Trophoblast cell (in vitro differentiated cells and primary cell): ENCODE data around the gene NIN.

Experiments used
- DNase-seq, 2 donors: peaks; one replicate each; pipeline ENCODE4 v3.0.0-alpha.2; 2016
- H2AFZ ChIP-seq: 2 replicates; pipeline ENCODE4 v1.6.1; 2013; ENCODE audit warnings: low read length, moderate library complexity, mild to moderate bottlenecking; ENCODE audit not compliant: insufficient read depth, poor library complexity
- H2AK5ac ChIP-seq: 2 replicates; pipeline ENCODE4 v1.6.1; 2013; ENCODE audit warnings: mild to moderate bottlenecking, low read length
- H2BK120ac ChIP-seq: 2 replicates; pipeline ENCODE4 v1.6.1; 2013; ENCODE audit warnings: low read length, mild to moderate bottlenecking, moderate library complexity; ENCODE audit not compliant: insufficient read depth, poor library complexity
- H2BK12ac ChIP-seq: 2 replicates; pipeline ENCODE4 v1.6.1; 2013; ENCODE audit warnings: mild to moderate bottlenecking, low read length, moderate library complexity
- H2BK5ac ChIP-seq: 2 replicates; pipeline ENCODE4 v1.6.1; 2013; ENCODE audit warnings: low read length, low read depth, moderate library complexity, mild to moderate bottlenecking; ENCODE audit not compliant: poor library complexity
- H3K14ac ChIP-seq: 2 replicates; pipeline ENCODE4 v1.6.1; 2013; ENCODE audit warnings: mild to moderate bottlenecking, low read length
- H3K18ac ChIP-seq: 2 replicates; pipeline ENCODE4 v1.6.1; 2013; ENCODE audit warnings: mild to moderate bottlenecking, low read length
- H3K23ac ChIP-seq: 2 replicates; pipeline ENCODE4 v1.6.1; 2013; ENCODE audit warnings: low read length
- H3K27ac ChIP-seq: 2 replicates; pipeline ENCODE4 v1.5.1; 2013; ENCODE audit warnings: low read depth, mild to moderate bottlenecking, inconsistent platforms, low read length, moderate library complexity
- H3K27me3 ChIP-seq: 2 replicates; pipeline ENCODE4 v1.6.1; 2013; ENCODE audit warnings: inconsistent platforms, mild to moderate bottlenecking, low read length, moderate library complexity; ENCODE audit not compliant: insufficient read depth
- H3K36me3 ChIP-seq, 2 experiments: 1 replicate in 1 of 2; 2 replicates in 1 of 2; pipeline ENCODE4 v1.6.1; 2013; ENCODE audit warnings: low read length in 2 of 2, mild to moderate bottlenecking in 2 of 2, moderate library complexity in 1 of 2; ENCODE audit not compliant: insufficient read depth in 2 of 2, control insufficient read depth in 1 of 2
- H3K4ac ChIP-seq: 2 replicates; pipeline ENCODE4 v1.6.1; 2013; ENCODE audit warnings: low read depth, mild to moderate bottlenecking, low read length, moderate library complexity
- H3K4me1 ChIP-seq, 2 experiments: 1 replicate in 1 of 2; 2 replicates in 1 of 2; pipeline ENCODE4 v1.6.1; 2013; ENCODE audit warnings: low read length in 2 of 2, mild to moderate bottlenecking in 2 of 2, moderate library complexity in 1 of 2; ENCODE audit not compliant: insufficient read depth in 2 of 2, control insufficient read depth in 1 of 2
- H3K4me2 ChIP-seq: 2 replicates; pipeline ENCODE4 v1.6.1; 2013; ENCODE audit warnings: inconsistent platforms, mild to moderate bottlenecking, low read length, moderate library complexity
- H3K4me3 ChIP-seq: 2 replicates; pipeline ENCODE4 v1.5.1; 2013; ENCODE audit warnings: mild to moderate bottlenecking, low read depth, low read length, inconsistent platforms
- H3K79me1 ChIP-seq: one replicate; pipeline ENCODE4 v1.6.1; 2013; ENCODE audit warnings: low read length
- H3K79me2 ChIP-seq: 2 replicates; pipeline ENCODE4 v1.6.1; 2013; ENCODE audit warnings: low read length, mild to moderate bottlenecking; ENCODE audit not compliant: control insufficient read depth, insufficient read depth, poor library complexity
- H3K9ac ChIP-seq: 2 replicates; pipeline ENCODE4 v1.6.1; 2013; ENCODE audit warnings: mild to moderate bottlenecking, low read length
- H3K9me3 ChIP-seq: 2 replicates; pipeline ENCODE4 v1.6.1; 2013; ENCODE audit warnings: low read depth, mild to moderate bottlenecking, control low read depth, inconsistent platforms, low read length; ENCODE audit not compliant: insufficient read depth
- H4K12ac ChIP-seq: 2 replicates; pipeline ENCODE4 v1.6.1; 2013; ENCODE audit warnings: low read depth, mild to moderate bottlenecking, low read length, moderate library complexity
- H4K8ac ChIP-seq: 2 replicates; pipeline ENCODE4 v1.6.1; 2013; ENCODE audit warnings: low read depth, mild to moderate bottlenecking, low read length, moderate library complexity
- H4K91ac ChIP-seq: one replicate; pipeline ENCODE4 v1.6.1; 2013; ENCODE audit warnings: low read depth, mild to moderate bottlenecking, low read length, moderate library complexity
- WGBS: extraction: QIAGEN DNeasy Blood & Tissue Kit; methylation state at CpG from one replicate; pipeline ENCODE4 v1.1.7; 2013; ENCODE audit warnings: missing lambda C conversion rate; ENCODE audit not compliant: insufficient read length, insufficient coverage; ENCODE audit errors: extremely low coverage; 5-methylcytosine and 5-hydroxymethylcytosine counted together

Gene NIN

DNA sequence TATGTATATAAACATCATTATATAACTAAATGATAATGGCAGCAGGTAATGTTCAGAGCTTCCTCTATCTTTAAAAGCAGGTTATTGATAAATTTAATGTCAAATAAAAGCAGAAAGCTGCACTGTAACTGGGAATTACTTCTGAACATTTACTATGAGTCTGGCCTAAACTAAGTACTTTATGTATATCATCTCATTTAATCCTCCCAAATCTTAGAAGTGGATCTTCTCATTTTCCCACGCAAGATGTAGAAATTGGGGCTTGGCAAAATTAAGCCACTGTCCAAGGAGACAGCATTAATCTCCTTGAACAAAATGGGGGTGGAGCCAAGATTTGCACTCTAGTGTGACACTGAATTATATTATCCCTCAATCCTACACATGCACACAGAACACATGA is 5.7 kb downstream of the NIN start:
- H3K4me2 ChIP-seq: no peak overlapping the region
- H3K9me3 ChIP-seq: no peaks in the 10 kb centered on the region
- no peak overlapping the region for H2BK12ac ChIP-seq
- no peak overlapping the region for H4K91ac ChIP-seq
- DNase-seq: no peak
- no peak overlapping the region for H3K23ac ChIP-seq
- no peak overlapping the region for H3K4ac ChIP-seq
- peaks cover 4% of the 10 kb centered on the region in 2 experiments for H3K4me1 ChIP-seq
- H4K12ac ChIP-seq: no peak overlapping the region
- H3K36me3 ChIP-seq: no peaks in the 10 kb centered on the region
- no peak overlapping the region for H3K9ac ChIP-seq
- H3K79me2 ChIP-seq: no peaks in the 10 kb centered on the region
- no peak overlapping the region for H2AFZ ChIP-seq
- H4K8ac ChIP-seq: no peak overlapping the region
- no peak overlapping the region for H2AK5ac ChIP-seq
- no peak overlapping the region for H2BK5ac ChIP-seq
- no CpG with 5 or more reads among the region's 1 CpG for WGBS
- no peak overlapping the region for H2BK120ac ChIP-seq
- H3K79me1 ChIP-seq: no peaks in the 10 kb centered on the region
- H3K4me3 ChIP-seq: no peak overlapping the region
- peaks cover 16% of the 10 kb centered on the region for H3K27me3 ChIP-seq
- no peak overlapping the region for H3K27ac ChIP-seq
- no peak overlapping the region for H3K14ac ChIP-seq
- no peak overlapping the region for H3K18ac ChIP-seq

DNA sequence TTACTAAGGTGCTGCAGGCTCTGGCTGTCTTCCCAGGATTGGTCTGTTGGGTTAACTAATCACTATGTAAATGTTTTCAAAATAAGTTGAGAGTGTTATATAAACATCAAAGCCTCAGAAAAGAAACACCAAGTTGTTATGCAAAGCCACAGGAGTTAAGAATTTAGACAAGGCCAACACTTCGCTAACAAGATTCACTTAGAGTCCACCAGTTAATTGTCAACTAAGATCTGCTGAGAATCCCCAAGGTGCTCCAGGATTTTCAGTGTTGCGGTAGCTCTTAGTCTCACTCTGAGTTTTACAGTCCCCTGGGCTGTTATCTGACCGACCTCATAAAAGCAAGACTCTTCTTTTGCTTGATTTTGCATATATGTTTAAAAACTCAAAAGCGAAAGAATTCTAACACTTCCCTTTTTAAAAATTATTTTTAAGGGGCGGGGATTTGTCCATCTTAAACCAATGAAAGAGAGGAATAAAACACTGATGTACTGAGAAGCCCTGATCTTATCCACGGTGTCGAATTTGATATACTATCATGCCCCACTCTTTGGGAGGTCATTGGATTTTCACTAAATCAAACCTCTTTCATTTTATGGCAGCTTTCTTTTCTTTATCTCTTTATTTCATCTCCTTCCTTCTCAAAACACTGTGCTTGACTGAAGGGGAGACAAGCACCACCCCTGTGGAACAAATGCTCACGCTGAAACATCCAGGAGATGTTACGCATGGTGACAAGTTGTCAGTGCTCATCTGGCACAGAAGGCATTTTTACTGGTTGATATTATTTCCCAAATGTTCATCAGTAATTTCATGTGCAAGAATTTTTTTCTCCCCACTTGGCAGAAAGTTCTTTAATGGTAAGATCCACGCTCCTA is 7.0 kb downstream of the NIN start:
- no peaks in the 10 kb centered on the region for H3K36me3 ChIP-seq
- H3K4me3 ChIP-seq: no peak overlapping the region
- WGBS: no CpG with 5 or more reads among the region's 10 CpGs
- H3K9ac ChIP-seq: no peak overlapping the region
- peaks cover 2% of the 10 kb centered on the region for H3K27me3 ChIP-seq
- H4K91ac ChIP-seq: no peak overlapping the region
- H2AK5ac ChIP-seq: no peak overlapping the region
- no peak overlapping the region for H3K14ac ChIP-seq
- no peak overlapping the region for H4K8ac ChIP-seq
- H4K12ac ChIP-seq: no peak overlapping the region
- no peak overlapping the region for H2AFZ ChIP-seq
- H3K18ac ChIP-seq: no peak overlapping the region
- H3K79me1 ChIP-seq: no peaks in the 10 kb centered on the region
- H3K79me2 ChIP-seq: no peaks in the 10 kb centered on the region
- H2BK12ac ChIP-seq: no peak overlapping the region
- no peak overlapping the region for H2BK120ac ChIP-seq
- H3K23ac ChIP-seq: no peak overlapping the region
- H2BK5ac ChIP-seq: no peak overlapping the region
- no peak overlapping the region for H3K27ac ChIP-seq
- H3K9me3 ChIP-seq: no peaks in the 10 kb centered on the region
- H3K4me2 ChIP-seq: no peak overlapping the region
- no peak for DNase-seq
- no peaks in the 10 kb centered on the region for H3K4me1 ChIP-seq
- H3K4ac ChIP-seq: no peak overlapping the region

DNA sequence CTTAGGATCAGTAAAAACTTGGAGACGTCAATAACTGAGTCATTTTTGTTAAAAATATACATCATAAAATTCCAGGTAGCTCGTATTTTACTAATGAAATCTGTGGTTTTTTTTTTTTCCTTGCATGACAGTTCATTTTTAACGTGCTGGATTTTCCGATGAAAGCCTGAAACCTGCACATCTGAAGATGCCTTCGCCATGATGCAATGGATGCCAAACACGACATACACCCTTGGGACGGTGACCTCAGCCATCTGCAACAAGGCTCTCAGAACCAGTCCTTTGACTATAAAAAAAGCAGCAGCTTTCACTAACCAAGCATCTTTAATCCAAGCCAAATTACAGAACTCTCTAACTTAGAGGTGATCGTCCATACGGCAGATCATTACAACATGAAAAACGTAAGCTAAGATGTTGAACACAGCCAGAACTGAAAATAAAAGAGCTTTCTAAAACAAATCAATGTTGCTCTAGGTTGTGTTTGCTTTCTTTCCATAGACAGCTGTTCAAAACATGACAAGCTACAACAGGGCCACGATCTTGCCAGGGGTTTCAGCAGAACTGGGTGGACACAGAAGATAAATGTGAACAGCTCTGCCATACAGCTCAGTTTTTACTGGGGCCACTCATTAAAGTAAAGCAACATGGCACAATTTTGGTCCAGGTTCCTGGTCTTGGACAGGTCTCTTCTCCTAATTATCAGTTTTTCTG is 7.8 kb downstream of the NIN start:
- no CpG with 5 or more reads among the region's 11 CpGs for whole genome bisulfite sequencing
- peak; percentile 51 to 77 for DNase-seq
- H3K4me3 ChIP-seq: no peak overlapping the region
- H3K4me2 ChIP-seq: no peak overlapping the region
- no peak overlapping the region for H4K8ac ChIP-seq
- no peak overlapping the region for H3K4ac ChIP-seq
- H2AK5ac ChIP-seq: no peak overlapping the region
- H2BK120ac ChIP-seq: no peak overlapping the region
- no peak overlapping the region for H3K14ac ChIP-seq
- no peaks in the 10 kb centered on the region for H3K36me3 ChIP-seq
- H2AFZ ChIP-seq: no peak overlapping the region
- H2BK12ac ChIP-seq: no peak overlapping the region
- no peaks in the 10 kb centered on the region for H3K27me3 ChIP-seq
- no peak overlapping the region for H4K91ac ChIP-seq
- no peaks in the 10 kb centered on the region for H3K79me1 ChIP-seq
- no peaks in the 10 kb centered on the region for H3K4me1 ChIP-seq
- H2BK5ac ChIP-seq: no peak overlapping the region
- H4K12ac ChIP-seq: no peak overlapping the region
- H3K9ac ChIP-seq: no peak overlapping the region
- no peaks in the 10 kb centered on the region for H3K9me3 ChIP-seq
- H3K23ac ChIP-seq: no peak overlapping the region
- H3K27ac ChIP-seq: no peak overlapping the region
- no peak overlapping the region for H3K18ac ChIP-seq
- H3K79me2 ChIP-seq: no peaks in the 10 kb centered on the region

DNA sequence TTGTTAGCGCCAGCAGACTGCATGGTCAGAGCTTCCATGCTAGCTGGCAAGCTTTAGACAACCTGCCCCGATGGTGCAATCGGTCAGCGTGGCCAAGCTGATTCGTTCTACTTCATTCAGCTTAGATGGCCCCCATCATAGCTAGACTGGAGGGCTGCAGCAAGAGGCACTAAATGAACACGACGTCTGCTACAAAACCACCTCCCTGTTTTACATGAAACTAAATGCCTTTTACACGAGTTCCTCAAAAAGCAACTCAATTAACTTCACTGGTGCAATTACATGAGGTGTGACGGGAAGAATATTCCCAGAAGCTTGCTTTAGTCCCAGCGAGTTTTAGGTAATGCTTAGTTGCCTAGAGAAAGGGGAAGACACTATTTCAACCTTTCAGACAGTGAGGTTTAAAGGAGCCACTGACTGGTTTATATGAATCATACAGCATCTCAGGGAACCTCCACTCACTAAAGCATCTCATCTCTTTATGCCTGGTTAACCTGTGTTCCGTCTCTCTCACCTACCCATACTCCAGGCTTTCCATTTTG is 8.4 kb downstream of the NIN start:
- no peaks in the 10 kb centered on the region for H3K79me1 ChIP-seq
- no peaks in the 10 kb centered on the region for H3K36me3 ChIP-seq
- H3K9ac ChIP-seq: no peak overlapping the region
- no peaks in the 10 kb centered on the region for H3K4me1 ChIP-seq
- WGBS: no CpG with 5 or more reads among the region's 11 CpGs
- no peak overlapping the region for H2BK5ac ChIP-seq
- no peak overlapping the region for H3K4me3 ChIP-seq
- no peak overlapping the region for H2BK120ac ChIP-seq
- no peak overlapping the region for H4K8ac ChIP-seq
- H3K4ac ChIP-seq: no peak overlapping the region
- H2BK12ac ChIP-seq: no peak overlapping the region
- H3K4me2 ChIP-seq: no peak overlapping the region
- H4K12ac ChIP-seq: no peak overlapping the region
- H3K18ac ChIP-seq: no peak overlapping the region
- H3K27ac ChIP-seq: no peak overlapping the region
- no peak overlapping the region for H2AFZ ChIP-seq
- DNase-seq: no peak
- H3K14ac ChIP-seq: no peak overlapping the region
- no peak overlapping the region for H4K91ac ChIP-seq
- no peak overlapping the region for H2AK5ac ChIP-seq
- H3K27me3 ChIP-seq: no peaks in the 10 kb centered on the region
- no peaks in the 10 kb centered on the region for H3K79me2 ChIP-seq
- no peaks in the 10 kb centered on the region for H3K9me3 ChIP-seq
- H3K23ac ChIP-seq: no peak overlapping the region
